DOHH2 (cell line): ENCODE measurements around the gene GATA2.

Source experiments
- H3F3A ChIP-seq: fragments of 200-600 bp; sonication (generic), shearing (Covaris generic); 2 replicates; pipeline ENCODE4 v1.6.0; 2016; ENCODE audit warnings: antibody characterized with exemption, mild to moderate bottlenecking; ENCODE audit not compliant: control insufficient read depth, insufficient read depth
- H3K27ac ChIP-seq: fragments of 200-600 bp; sonication (generic); 2 replicates; pipeline ENCODE4 v1.5.1; 2014; ENCODE audit warnings: low read depth, mild to moderate bottlenecking, low read length, moderate library complexity
- H3K27me3 ChIP-seq: fragments of 200-600 bp; sonication (generic); 2 replicates; pipeline ENCODE4 v1.6.1; 2014; ENCODE audit warnings: mild to moderate bottlenecking, low read length, mixed read lengths; ENCODE audit not compliant: control insufficient read depth
- H3K36me3 ChIP-seq: fragments of 200-600 bp; sonication (generic); 2 replicates; pipeline ENCODE4 v1.6.1; 2014; ENCODE audit warnings: mild to moderate bottlenecking, low read length, moderate library complexity, mixed read lengths; ENCODE audit not compliant: control insufficient read depth
- H3K4me1 ChIP-seq: fragments of 200-600 bp; sonication (generic); 2 replicates; pipeline ENCODE4 v1.6.1; 2014; ENCODE audit warnings: mild to moderate bottlenecking, low read length, mixed read lengths; ENCODE audit not compliant: control insufficient read depth
- H3K4me2 ChIP-seq: fragments of 200-600 bp; sonication (generic); 2 replicates; pipeline ENCODE4 v1.6.0; 2014; ENCODE audit warnings: mild to moderate bottlenecking, low read length, moderate library complexity
- H3K4me3 ChIP-seq: fragments of 200-600 bp; sonication (generic); 2 replicates; pipeline ENCODE4 v1.5.1; 2014; ENCODE audit warnings: mild to moderate bottlenecking, low read length, mixed read lengths
- H3K79me2 ChIP-seq: fragments of 200-600 bp; sonication (generic); 2 replicates; pipeline ENCODE4 v1.6.1; 2014; ENCODE audit warnings: mild to moderate bottlenecking, low read length, mixed read lengths; ENCODE audit not compliant: control insufficient read depth
- H3K9me2 ChIP-seq: fragments of 200-600 bp; sonication (generic); replicated peaks from 2 replicates; pipeline ENCODE4 v1.6.1; 2014; ENCODE audit warnings: mild to moderate bottlenecking, low read length, mixed read lengths; ENCODE audit not compliant: control insufficient read depth
- H3K9me3 ChIP-seq: fragments of 200-600 bp; sonication (generic); 2 replicates; pipeline ENCODE4 v1.6.1; 2014; ENCODE audit warnings: antibody characterized with exemption, low read length, mixed read lengths; ENCODE audit not compliant: control insufficient read depth, insufficient read depth
- H4K20me1 ChIP-seq: fragments of 200-600 bp; sonication (generic); 2 replicates; pipeline ENCODE4 v1.6.0; 2014; ENCODE audit warnings: low read depth, mild to moderate bottlenecking, antibody characterized with exemption, low read length, moderate library complexity; ENCODE audit not compliant: control insufficient read depth, insufficient read depth
- EZH2phosphoT487 ChIP-seq: fragments of 200-600 bp; sonication (generic); IDR thresholded peaks from 2 replicates; pipeline ENCODE4 v1.6.1; 2017; ENCODE audit warnings: borderline replicate concordance, mild to moderate bottlenecking, antibody characterized with exemption, low read length, moderate library complexity, mixed read lengths
- TF ChIP-seq, protein P1 (sequence below): fragments of 200-600 bp; sonication (generic); IDR thresholded peaks from one replicate; pipeline ENCODE4 v1.5.1; 2014; ENCODE audit warnings: antibody characterized with exemption, mild to moderate bottlenecking, low read depth, low read length; ENCODE audit not compliant: poor library complexity, severe bottlenecking

The GATA2 gene

DNA sequence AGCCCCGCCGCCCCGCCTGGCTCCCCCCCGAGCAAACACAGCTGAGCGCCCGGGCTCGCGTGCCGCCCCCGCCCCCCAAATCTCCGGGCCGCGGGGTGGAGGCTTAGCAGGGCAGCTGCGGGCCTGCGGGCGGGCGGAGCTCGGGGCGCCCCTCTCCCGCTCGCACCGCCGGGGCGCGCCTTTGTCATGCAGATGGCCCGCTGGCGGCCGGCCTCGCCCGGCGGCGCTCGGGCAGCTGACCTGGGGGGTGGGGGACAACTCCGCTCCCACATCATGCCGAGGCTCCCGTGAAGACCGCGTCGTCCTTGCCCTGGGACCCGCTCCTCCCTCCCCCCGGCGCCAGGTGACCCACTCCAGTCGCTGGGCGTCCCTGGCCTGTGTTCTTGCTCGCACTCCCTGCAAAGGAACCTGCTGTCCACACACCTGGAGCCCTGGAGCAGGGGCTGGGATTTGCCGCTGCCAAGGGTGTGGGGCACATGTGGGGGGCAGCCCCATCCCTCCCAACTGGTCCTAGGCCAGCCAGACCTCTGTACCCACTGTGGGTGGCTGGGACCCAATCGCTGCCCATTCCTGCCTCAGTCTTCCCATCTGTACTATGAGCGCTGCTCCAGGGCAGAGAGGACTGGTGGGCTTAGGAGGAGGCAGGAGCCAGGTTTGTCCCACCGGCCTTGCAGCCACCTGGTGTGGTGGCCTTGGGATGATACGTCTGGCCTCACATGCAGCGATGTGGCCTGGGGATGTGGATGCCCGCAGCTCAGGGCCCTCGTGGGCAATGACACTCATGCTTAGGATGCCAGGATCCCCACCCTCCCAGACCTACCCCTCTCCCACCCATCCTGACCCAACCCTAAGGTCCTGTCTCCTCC is 59.8 kb downstream of the GATA2 start:
- Histone ChIP-seq H3K36me3 (no peaks in the 10 kb centered on the region), H3K9me2 (no peaks in the 10 kb centered on the region), H3K4me1 (no peaks in the 10 kb centered on the region), H3K4me3 (no peak overlapping the region), H3K4me2 (no peak overlapping the region), H3K9me3 (no peaks in the 10 kb centered on the region), H3K27me3 (peaks cover 2% of the 10 kb centered on the region; the same call in 1 of the 2 replicates), H3K27ac (no peak overlapping the region), H3K79me2 (no peaks in the 10 kb centered on the region), H4K20me1 (no peaks in the 10 kb centered on the region), H3F3A (no peaks in the 10 kb centered on the region)
- TF ChIP-seq EZH2phosphoT487 = no peak
- TF ChIP-seq, protein P1, sequence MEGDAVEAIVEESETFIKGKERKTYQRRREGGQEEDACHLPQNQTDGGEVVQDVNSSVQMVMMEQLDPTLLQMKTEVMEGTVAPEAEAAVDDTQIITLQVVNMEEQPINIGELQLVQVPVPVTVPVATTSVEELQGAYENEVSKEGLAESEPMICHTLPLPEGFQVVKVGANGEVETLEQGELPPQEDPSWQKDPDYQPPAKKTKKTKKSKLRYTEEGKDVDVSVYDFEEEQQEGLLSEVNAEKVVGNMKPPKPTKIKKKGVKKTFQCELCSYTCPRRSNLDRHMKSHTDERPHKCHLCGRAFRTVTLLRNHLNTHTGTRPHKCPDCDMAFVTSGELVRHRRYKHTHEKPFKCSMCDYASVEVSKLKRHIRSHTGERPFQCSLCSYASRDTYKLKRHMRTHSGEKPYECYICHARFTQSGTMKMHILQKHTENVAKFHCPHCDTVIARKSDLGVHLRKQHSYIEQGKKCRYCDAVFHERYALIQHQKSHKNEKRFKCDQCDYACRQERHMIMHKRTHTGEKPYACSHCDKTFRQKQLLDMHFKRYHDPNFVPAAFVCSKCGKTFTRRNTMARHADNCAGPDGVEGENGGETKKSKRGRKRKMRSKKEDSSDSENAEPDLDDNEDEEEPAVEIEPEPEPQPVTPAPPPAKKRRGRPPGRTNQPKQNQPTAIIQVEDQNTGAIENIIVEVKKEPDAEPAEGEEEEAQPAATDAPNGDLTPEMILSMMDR = no peak

DNA sequence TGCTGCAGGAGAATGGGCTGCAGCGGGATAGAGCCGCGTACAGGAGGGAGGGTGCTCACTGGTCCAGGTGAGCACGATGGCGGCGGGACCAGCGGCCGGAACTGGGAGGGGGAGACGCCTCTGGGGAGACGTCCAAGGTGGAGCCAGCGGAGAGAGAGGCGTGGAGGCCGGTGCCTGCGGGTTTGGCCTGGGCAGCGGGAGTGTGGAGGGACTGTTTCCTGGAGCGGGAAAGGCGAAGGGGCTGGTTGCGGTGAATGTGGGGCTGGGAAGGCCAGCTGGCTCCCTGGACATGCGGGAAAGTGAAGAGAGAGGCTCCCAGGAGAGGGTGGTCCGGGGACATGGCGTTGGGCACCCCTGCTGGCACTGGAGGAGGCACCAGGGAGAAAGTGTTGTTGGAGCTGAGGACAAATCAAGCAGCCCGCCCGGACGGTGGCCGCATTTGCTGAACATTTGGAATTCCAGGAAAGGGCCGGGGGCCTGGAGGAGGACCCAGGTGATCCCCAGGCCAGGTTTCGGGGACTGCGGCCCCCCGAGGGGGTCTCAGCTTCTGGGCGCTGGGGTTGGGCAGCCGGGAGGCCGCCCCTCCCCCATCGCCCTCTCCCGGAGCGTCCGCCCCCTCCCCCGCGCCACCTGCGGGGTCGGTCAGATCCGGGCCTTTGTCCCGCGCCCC is 60.6 kb downstream of the GATA2 start:
- Histone ChIP-seq H3K4me1 (no peaks in the 10 kb centered on the region), H3K4me2 (no peak overlapping the region), H3K27ac (no peak overlapping the region), H3K36me3 (no peaks in the 10 kb centered on the region), H3K9me3 (no peaks in the 10 kb centered on the region), H3K9me2 (no peaks in the 10 kb centered on the region), H4K20me1 (no peaks in the 10 kb centered on the region), H3K27me3 (peaks cover 2% of the 10 kb centered on the region; the same call in 1 of the 2 replicates), H3K4me3 (no peak overlapping the region), H3K79me2 (no peaks in the 10 kb centered on the region), H3F3A (no peaks in the 10 kb centered on the region)
- TF ChIP-seq, protein P1 = no peak
- TF ChIP-seq EZH2phosphoT487 = no peak

DNA sequence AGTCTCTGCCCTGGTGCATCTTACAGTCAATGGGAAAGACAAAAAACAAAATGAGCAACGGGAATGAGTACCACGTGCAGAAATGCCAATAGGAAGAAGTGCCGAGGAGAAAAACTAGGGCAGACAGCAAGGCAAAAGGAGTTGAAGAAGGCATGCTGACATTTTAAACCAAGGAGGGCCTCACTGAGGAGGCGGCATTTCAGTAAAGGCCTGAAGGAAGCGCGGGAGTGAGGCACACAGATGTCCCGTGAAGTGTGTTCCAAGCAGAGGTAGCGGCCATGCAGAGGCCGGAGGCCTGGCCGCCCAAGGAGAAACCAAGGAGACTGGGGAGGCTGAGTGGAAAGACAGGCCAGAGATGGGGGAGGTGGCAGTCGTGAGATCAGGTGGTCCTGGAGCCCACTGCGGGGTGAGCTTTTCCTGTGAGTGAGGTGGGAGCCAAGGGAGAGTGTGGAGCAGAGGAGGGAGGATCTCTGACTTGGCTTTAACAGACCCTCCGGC is 61.1 kb downstream of the GATA2 start:
- no peaks in the 10 kb centered on the region for H3K4me1 ChIP-seq
- no peaks in the 10 kb centered on the region for H4K20me1 ChIP-seq
- H3K27me3 ChIP-seq = peaks cover 2% of the 10 kb centered on the region; the same call in 1 of the 2 replicates
- no peaks in the 10 kb centered on the region for H3K9me2 ChIP-seq
- H3F3A ChIP-seq = no peaks in the 10 kb centered on the region
- no peaks in the 10 kb centered on the region for H3K9me3 ChIP-seq
- TF ChIP-seq, protein P1 = no peak
- TF ChIP-seq EZH2phosphoT487 = no peak
- no peak overlapping the region for H3K4me3 ChIP-seq
- no peak overlapping the region for H3K27ac ChIP-seq
- no peak overlapping the region for H3K4me2 ChIP-seq
- no peaks in the 10 kb centered on the region for H3K79me2 ChIP-seq
- H3K36me3 ChIP-seq = no peaks in the 10 kb centered on the region
